ENCODE measurements around the gene PABPN1L. TPM values are rescaled to one million over a fixed set of nuclear protein-coding genes. Genes with fewer than 3 reads are reported as not detected.

PABPN1L gene
- total RNA-seq, 1 donor from 2014 or later: 0.46 TPM

DNA sequence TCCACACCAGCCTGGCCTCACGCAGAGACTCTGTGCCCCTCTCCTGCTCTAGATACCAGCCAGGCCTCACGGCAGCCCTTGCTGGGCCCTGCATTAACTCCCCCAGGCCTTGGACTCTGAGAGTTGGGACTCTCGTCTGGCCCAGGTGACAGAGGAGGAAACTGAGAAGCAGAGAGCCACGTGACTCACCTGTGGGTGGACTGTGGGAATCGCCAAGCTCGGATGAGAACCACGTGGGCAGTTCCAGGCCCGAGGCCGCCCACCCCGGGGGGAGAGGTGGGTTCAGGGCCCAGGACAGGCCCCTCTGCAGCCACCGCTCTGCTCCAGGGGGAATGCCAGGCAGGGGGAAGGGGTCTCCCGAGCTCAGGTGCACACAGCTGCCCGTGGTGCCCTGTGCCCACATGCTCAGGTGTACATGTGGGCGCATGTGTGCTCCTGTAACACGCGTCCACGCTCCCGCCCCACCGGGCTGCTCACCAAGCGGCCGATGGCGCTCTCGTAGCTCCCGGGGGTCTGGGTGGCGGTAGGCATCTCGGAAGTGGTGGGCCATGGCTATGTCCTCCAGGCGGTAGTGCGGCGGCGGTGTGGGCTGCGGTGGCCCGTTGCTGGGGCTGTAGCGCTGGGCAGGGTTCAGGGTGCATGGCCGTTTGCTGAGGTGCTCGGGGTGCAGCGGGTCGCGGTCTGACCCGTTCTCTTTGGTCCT is 18.3 kb upstream of the PABPN1L start:
- Mint-ChIP-seq H3K4me1 (ENCODE audit: low read depth) (peaks cover 1% of the 10 kb centered on the region), H3K9me3 (ENCODE audit: low read depth) (no peaks in the 10 kb centered on the region), H3K36me3 (ENCODE audit: insufficient read depth) (peaks cover 2% of the 10 kb centered on the region), H3K4me3 (ENCODE audit: low read depth) (no peak overlapping the region), H3K27me3 (no peaks in the 10 kb centered on the region), H3K27ac (no peak overlapping the region)
- no peak for DNase-seq (ENCODE audit: low spot score, unreplicated experiment)
- TF ChIP-seq, protein P1, sequence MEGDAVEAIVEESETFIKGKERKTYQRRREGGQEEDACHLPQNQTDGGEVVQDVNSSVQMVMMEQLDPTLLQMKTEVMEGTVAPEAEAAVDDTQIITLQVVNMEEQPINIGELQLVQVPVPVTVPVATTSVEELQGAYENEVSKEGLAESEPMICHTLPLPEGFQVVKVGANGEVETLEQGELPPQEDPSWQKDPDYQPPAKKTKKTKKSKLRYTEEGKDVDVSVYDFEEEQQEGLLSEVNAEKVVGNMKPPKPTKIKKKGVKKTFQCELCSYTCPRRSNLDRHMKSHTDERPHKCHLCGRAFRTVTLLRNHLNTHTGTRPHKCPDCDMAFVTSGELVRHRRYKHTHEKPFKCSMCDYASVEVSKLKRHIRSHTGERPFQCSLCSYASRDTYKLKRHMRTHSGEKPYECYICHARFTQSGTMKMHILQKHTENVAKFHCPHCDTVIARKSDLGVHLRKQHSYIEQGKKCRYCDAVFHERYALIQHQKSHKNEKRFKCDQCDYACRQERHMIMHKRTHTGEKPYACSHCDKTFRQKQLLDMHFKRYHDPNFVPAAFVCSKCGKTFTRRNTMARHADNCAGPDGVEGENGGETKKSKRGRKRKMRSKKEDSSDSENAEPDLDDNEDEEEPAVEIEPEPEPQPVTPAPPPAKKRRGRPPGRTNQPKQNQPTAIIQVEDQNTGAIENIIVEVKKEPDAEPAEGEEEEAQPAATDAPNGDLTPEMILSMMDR (IDR thresholded peaks at IDR 0.05; ENCODE audit: unreplicated experiment): no peak

- no peak overlapping the region for H3K4me3 Mint-ChIP-seq (ENCODE audit: low read depth)
- H3K4me1 Mint-ChIP-seq (ENCODE audit: low read depth): peaks cover 1% of the 10 kb centered on the region
- H3K27me3 Mint-ChIP-seq: no peaks in the 10 kb centered on the region
- H3K9me3 Mint-ChIP-seq (ENCODE audit: low read depth): no peaks in the 10 kb centered on the region
- H3K27ac Mint-ChIP-seq: no peak overlapping the region
- TF ChIP-seq, protein P1 (IDR thresholded peaks at IDR 0.05; ENCODE audit: unreplicated experiment): no peak
- DNase-seq (ENCODE audit: low spot score, unreplicated experiment): no peak
- peaks cover 2% of the 10 kb centered on the region for H3K36me3 Mint-ChIP-seq (ENCODE audit: insufficient read depth)
Observed at GRCh38 chr16:88883946-88884345, 17.5 kb upstream of the PABPN1L start.

DNA sequence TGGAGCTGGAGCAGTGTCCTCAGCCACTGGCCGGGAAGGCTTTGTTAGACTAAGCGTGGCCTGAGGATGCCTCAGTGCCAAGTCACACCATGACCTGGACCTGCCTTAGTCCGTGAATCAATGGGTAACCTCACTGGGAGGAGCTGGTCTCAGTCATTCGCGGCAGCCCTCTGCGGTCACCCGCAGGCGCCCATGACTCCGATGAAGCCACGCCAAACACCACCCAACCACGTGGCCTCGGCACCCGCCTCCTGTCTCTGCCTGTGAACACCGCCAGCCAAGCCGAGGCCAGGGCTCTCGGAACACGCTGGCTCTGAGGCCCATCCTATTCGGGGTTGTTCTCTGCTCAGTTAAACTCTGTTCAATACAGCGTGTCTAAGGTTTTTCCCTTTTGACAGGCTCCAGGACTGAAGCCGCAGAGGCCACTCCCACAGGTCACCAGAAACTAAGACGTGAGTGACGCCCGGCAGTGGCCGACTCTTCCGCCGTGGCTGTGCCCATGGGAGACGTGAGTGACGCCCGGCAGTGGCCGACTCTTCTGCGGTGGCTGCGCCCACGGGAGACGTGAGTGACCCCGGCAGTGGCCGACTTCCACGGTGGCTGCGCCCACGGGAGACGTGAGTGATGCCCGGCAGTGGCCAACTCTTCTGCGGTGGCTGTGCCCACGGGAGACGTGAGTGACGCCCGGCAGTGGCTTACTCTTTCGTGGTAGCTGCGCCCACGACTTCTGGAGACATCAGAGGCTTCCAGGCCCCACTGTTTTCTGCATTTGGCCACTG is 16.8 kb upstream of the PABPN1L start:
- peaks cover 1% of the 10 kb centered on the region for H3K4me1 Mint-ChIP-seq (ENCODE audit: low read depth)
- DNase-seq (ENCODE audit: low spot score, unreplicated experiment): no peak
- H3K4me3 Mint-ChIP-seq (ENCODE audit: low read depth): no peak overlapping the region
- H3K27ac Mint-ChIP-seq: no peak overlapping the region
- H3K36me3 Mint-ChIP-seq (ENCODE audit: insufficient read depth): peaks cover 2% of the 10 kb centered on the region
- H3K9me3 Mint-ChIP-seq (ENCODE audit: low read depth): no peaks in the 10 kb centered on the region
- no peaks in the 10 kb centered on the region for H3K27me3 Mint-ChIP-seq
- TF ChIP-seq, protein P1 (IDR thresholded peaks at IDR 0.05; ENCODE audit: unreplicated experiment): no peak

DNA sequence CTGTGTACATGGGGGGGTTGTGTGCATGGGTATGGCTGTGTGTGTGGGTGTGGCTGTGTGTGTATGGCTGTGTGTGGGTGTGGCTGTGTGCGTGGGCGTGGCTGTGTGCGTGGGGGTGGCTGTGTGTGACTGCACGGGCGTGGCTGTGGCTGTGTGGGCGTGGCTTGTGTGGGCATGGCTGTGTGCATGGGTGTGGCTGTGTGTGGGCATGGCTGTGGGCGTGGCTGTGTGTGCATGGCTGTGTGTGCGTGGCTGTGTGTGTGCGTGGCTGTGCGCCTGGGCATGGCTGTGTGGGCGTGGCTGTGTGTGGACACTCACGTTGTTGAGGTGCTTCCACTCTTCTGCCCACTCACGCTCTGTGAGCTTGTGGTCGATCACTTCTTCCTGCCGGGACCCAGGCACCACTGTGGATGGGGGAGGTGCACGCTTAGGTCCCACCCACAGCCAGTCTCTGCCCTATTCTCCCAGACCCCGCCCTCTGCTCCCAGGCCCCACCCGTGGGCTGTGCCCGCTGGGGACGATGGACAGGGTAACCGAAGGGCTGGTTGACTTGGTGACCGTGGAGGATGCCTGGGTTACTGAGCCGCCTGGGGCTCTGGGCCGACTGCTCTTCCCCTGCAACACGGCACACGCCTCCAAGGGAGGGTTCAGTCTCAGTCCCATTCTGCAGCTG is 16.0 kb upstream of the PABPN1L start:
- Mint-ChIP-seq H3K27me3 (no peaks in the 10 kb centered on the region), H3K36me3 (ENCODE audit: insufficient read depth) (peaks cover 2% of the 10 kb centered on the region), H3K9me3 (ENCODE audit: low read depth) (no peaks in the 10 kb centered on the region), H3K4me3 (ENCODE audit: low read depth) (no peak overlapping the region), H3K27ac (no peak overlapping the region), H3K4me1 (ENCODE audit: low read depth) (peaks cover 1% of the 10 kb centered on the region)
- no peak for DNase-seq (ENCODE audit: low spot score, unreplicated experiment)
- TF ChIP-seq, protein P1 (IDR thresholded peaks at IDR 0.05; ENCODE audit: unreplicated experiment): no peak

DNA sequence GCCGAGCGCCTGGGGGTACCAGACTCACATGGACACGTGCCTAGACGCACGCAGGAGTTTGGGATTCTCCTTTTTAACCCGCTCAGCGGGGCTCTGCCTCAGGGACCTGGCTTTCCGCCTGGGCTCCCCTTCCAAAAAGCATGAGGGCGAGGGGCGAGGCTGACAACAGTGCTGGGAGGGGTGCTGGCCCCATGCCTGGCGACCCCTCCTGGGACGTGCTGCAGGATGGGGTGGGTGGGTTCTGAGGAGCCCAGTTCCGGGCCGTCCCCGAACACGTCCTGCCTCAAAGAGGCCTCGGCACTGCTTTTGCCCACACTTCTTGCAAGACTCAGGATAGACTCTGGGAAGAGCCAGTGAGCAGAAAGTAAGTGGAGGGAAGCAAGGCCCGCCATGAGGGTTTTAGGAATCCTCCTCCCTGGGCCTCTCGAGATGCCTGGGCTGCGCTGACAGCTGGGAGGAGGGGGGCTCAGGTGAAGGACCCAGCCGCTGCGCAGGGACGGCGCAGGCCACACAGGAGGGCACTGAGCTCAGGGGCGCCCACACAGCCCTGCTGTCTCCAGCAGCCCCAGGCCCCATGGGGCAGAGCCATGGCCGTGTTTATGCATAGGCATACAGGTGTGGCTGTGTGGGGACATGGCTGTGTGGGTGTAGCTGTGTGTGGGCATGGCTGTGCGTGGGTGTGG is 15.4 kb upstream of the PABPN1L start:
- peaks cover 2% of the 10 kb centered on the region for H3K36me3 Mint-ChIP-seq (ENCODE audit: insufficient read depth)
- H3K27ac Mint-ChIP-seq: no peak overlapping the region
- no peaks in the 10 kb centered on the region for H3K9me3 Mint-ChIP-seq (ENCODE audit: low read depth)
- TF ChIP-seq, protein P1 (IDR thresholded peaks at IDR 0.05; ENCODE audit: unreplicated experiment): no peak
- H3K27me3 Mint-ChIP-seq: no peaks in the 10 kb centered on the region
- H3K4me3 Mint-ChIP-seq (ENCODE audit: low read depth): no peak overlapping the region
- no peak for DNase-seq (ENCODE audit: low spot score, unreplicated experiment)
- H3K4me1 Mint-ChIP-seq (ENCODE audit: low read depth): peaks cover 1% of the 10 kb centered on the region
